Pulmonary artery endothelial cell (primary cell): Measurements from ENCODE around the gene AGAP3. TPM values are rescaled to one million over a fixed set of nuclear protein-coding genes. Genes with fewer than 3 reads are reported as not detected.

Source experiments
- DNase-seq: peaks from one replicate; pipeline ENCODE4 v3.0.0-alpha.2; 2011; ENCODE audit warnings: low read depth, low spot score
- total RNA-seq: library from RNA; depleted of rRNA; stranded (reverse); fragments of >200 nt; gene quantifications from 2 replicates; pipeline ENCODE4 v1.2.3, GENCODE V29; 2014

AGAP3 gene
- total RNA-seq, 1 donor from 2014 or later, result 52.1 TPM

- no peak for DNase-seq
Observed at GRCh38 chr7:151109094-151110048, 23.1 kb downstream of the AGAP3 start.

- no peak for DNase-seq
Observed at GRCh38 chr7:151110236-151110940, 24.1 kb downstream of the AGAP3 start.

GRCh38 chr7:151110941-151111645 lies 24.8 kb downstream of the AGAP3 start:
- DNase-seq, result no peak

- DNase-seq, result no peak
Observed at GRCh38 chr7:151113344-151114150, 27.3 kb downstream of the AGAP3 start.

- DNase-seq, result no peak
Observed at GRCh38 chr7:151114151-151115090, 28.1 kb downstream of the AGAP3 start.

- DNase-seq, result no peak
Observed at GRCh38 chr7:151115121-151115835, 29.0 kb downstream of the AGAP3 start.

- DNase-seq, result no peak
Observed at GRCh38 chr7:151115836-151116418, 29.7 kb downstream of the AGAP3 start.

- DNase-seq, result no peak
Observed at GRCh38 chr7:151116603-151117440, 30.5 kb downstream of the AGAP3 start.

GRCh38 chr7:151117565-151117964 lies 31.3 kb downstream of the AGAP3 start:
- DNase-seq, result no peak

- DNase-seq, result no peak
Observed at GRCh38 chr7:151118108-151119054, 32.1 kb downstream of the AGAP3 start.

- no peak for DNase-seq
Observed at GRCh38 chr7:151119055-151119415, 32.8 kb downstream of the AGAP3 start.

- no peak for DNase-seq
Observed at GRCh38 chr7:151119902-151120301, 33.6 kb downstream of the AGAP3 start.

- DNase-seq, result no peak
Observed at GRCh38 chr7:151120896-151121295, 34.6 kb downstream of the AGAP3 start.

GRCh38 chr7:151121380-151122170 lies 35.3 kb downstream of the AGAP3 start:
- no peak for DNase-seq

GRCh38 chr7:151122276-151122675 lies 36.0 kb downstream of the AGAP3 start:
- DNase-seq, result no peak

- DNase-seq, result no peak
Observed at GRCh38 chr7:151122796-151123157, 36.5 kb downstream of the AGAP3 start.
